Kidney (tissue), 14 donors: Measurements from ENCODE around the gene ARSA. TPM values are rescaled to one million over a fixed set of nuclear protein-coding genes. Genes with fewer than 3 reads are reported as not detected.

Experiments
- DNase-seq, 5 donors: peaks; one replicate each; pipeline ENCODE4 v3.0.0-alpha.2; 2013 to 2020
- FAIRE-seq: peaks from 2 replicates; lab custom pipeline; 2012; peaks lifted over from hg19 to GRCh38; lab: Jason Lieb, UNC
- H3K27ac ChIP-seq, 2 donors: one replicate each; pipeline ENCODE4 v1.7.0; 2013; ENCODE audit warnings: low read depth in 2 of 2, low read length in 2 of 2, inconsistent platforms in 1 of 2
- H3K27me3 ChIP-seq: one replicate; pipeline ENCODE4 v1.7.1; 2013; ENCODE audit warnings: low read length, inconsistent platforms; ENCODE audit not compliant: control insufficient read depth, insufficient read depth
- H3K36me3 ChIP-seq, 3 donors: one replicate each; pipeline versions ENCODE4 v1.7.0 to v1.7.1; 2013; ENCODE audit warnings: low read length in 3 of 3, control low read depth in 1 of 3, inconsistent platforms in 1 of 3; ENCODE audit not compliant: insufficient read depth in 3 of 3, control insufficient read depth in 2 of 3
- H3K4me1 ChIP-seq, 3 donors: one replicate each; pipeline versions ENCODE4 v1.7.0 to v1.7.1; 2013; ENCODE audit warnings: low read length in 3 of 3, inconsistent platforms in 1 of 3, low read depth in 1 of 3; ENCODE audit not compliant: control insufficient read depth in 2 of 3, insufficient read depth in 2 of 3
- H3K4me3 ChIP-seq, 3 donors: one replicate each; pipeline versions ENCODE4 v1.7.0 to v1.8.1; 2013; ENCODE audit warnings: low read length in 3 of 3, control low read depth in 1 of 3, inconsistent platforms in 1 of 3
- H3K9ac ChIP-seq, 3 donors: one replicate each; pipeline versions ENCODE4 v1.7.0 to v1.7.1; 2013; ENCODE audit warnings: low read length in 3 of 3, control low read depth in 1 of 3, inconsistent platforms in 1 of 3
- H3K9me3 ChIP-seq, 3 donors: one replicate each; pipeline versions ENCODE4 v1.7.0 to v1.7.1; 2013; ENCODE audit warnings: low read length in 3 of 3, control low read depth in 1 of 3, inconsistent platforms in 1 of 3; ENCODE audit not compliant: control insufficient read depth in 2 of 3, insufficient read depth in 1 of 3
- intact Hi-C: fragments of 100-400 bp; cut with DNase I; formaldehyde crosslinking; loops from one replicate; pipeline ENCODE4 v1.11.1; 2022
- polyA plus RNA-seq: library from polyadenylated mRNA; stranded (reverse); fragments of 350-450 nt; fragmentation: Illumina TruSeq; extraction: RNeasy Lipid Tissue Mini Kit (QIAGEN cat#74804); gene quantifications from one replicate; pipeline ENCODE4 v1.2.3, GENCODE V29; 2014; ENCODE audit warnings: low read depth, low replicate concordance; ENCODE audit not compliant: insufficient read depth
- total RNA-seq: library from RNA; stranded (reverse); fragmentation: NEBNext Ultra II Directional; extraction: Animal tissue kit (Norgen Biotek cat#: 25700); gene quantifications from one replicate; pipeline ENCODE4 v1.2.1, GENCODE V29; 2021
- TF ChIP-seq, protein P1 (sequence below): IDR thresholded peaks from 3 replicates; pipeline ENCODE4 v1.5.1; 2012; ENCODE audit warnings: mild to moderate bottlenecking, moderate library complexity, borderline replicate concordance; ENCODE audit not compliant: insufficient read depth; ENCODE audit errors: extremely low read depth
- donor health status: control.
- donor health status: control.
- donor health status: control.
- donor health status: control.
- donor health status: control.
- donor health status: DM: yes; HTN: yes; CAD: no.
- donor health status: Normal renal cell carcinoma (clear cell type).

ARSA gene
- total and polyA plus RNA-seq, 2 donors from 2014 or later = 52.8 to 53.0 TPM

DNA sequence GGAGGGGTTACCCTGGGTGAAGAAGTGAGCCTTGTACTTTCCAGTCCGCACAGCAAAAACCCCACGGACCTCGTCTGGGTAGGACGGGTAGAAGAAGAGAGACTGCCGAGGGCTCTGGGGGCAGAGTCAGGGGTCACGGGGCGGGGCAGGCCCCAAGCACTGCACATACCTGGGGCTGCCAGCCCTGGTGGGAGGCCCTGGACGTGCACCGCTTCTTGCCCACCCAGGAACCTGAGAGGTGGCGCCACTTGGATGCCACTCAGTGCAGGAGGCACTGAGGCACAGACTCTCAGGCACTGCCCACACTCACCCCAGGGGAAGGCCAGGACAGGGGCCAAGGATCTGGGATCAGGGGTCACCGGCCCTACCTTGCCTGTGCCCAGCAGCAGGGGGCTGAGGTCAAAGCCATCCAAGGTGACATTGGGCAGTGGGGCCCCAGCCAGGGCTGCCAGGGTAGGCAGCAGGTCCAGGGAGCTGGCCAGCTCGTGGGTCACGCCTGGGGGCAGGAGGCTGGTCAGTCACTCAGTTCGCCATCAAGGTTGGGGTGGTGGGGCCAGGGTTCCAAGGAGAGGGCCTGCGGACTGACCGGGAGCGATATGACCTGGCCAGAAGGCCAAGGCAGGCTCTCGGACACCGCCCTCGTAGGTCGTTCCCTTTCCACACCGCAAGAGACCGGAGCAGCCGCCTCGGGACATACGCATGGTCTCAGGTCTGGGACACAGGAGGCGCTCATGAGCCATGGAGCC, 2.2 kb downstream of the ARSA start:
- Histone ChIP-seq H3K36me3 (no peaks in the 10 kb centered on the region), H3K4me3 (no peak overlapping the region), H3K4me1 (peaks cover 7 to 29% (median 24%) of the 10 kb centered on the region in 3 donors), H3K9me3 (no peaks in the 10 kb centered on the region), H3K27ac (no peak overlapping the region), H3K27me3 (no peaks in the 10 kb centered on the region), H3K9ac (no peak overlapping the region)
- FAIRE-seq = no peak
- DNase-seq = peak in 2 of 5 donors; percentile 8 to 78
- intact Hi-C loops = no loop called here
- TF ChIP-seq, protein P1, sequence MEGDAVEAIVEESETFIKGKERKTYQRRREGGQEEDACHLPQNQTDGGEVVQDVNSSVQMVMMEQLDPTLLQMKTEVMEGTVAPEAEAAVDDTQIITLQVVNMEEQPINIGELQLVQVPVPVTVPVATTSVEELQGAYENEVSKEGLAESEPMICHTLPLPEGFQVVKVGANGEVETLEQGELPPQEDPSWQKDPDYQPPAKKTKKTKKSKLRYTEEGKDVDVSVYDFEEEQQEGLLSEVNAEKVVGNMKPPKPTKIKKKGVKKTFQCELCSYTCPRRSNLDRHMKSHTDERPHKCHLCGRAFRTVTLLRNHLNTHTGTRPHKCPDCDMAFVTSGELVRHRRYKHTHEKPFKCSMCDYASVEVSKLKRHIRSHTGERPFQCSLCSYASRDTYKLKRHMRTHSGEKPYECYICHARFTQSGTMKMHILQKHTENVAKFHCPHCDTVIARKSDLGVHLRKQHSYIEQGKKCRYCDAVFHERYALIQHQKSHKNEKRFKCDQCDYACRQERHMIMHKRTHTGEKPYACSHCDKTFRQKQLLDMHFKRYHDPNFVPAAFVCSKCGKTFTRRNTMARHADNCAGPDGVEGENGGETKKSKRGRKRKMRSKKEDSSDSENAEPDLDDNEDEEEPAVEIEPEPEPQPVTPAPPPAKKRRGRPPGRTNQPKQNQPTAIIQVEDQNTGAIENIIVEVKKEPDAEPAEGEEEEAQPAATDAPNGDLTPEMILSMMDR = no peak

DNA sequence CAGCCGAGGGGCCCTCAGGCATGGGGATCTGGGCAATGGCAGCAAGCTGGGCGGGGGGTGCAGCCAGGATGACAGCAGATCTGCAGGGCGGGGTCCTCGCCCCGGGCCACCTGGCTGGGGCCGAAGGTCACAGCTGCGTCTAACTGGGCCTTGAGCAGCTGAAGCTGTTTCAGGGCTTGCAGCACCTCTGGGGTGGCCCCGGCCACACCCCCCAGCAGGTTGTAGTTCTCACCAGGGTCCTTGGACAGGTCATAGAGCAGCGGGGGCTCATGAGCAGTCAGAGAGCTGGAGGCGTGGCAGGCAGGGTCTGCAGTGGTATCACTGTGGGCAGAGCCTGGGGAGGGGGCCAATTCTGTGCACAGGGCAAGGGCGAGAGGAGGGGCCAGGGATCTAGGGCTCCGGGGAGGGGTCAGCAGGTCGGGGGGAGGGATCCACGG, 2.8 kb downstream of the ARSA start:
- no peak for FAIRE-seq
- no peaks in the 10 kb centered on the region for H3K9me3 ChIP-seq
- intact Hi-C loops = no loop called here
- H3K27ac ChIP-seq = no peak overlapping the region
- H3K36me3 ChIP-seq = no peaks in the 10 kb centered on the region
- TF ChIP-seq, protein P1 = no peak
- peaks cover 7 to 32% (median 28%) of the 10 kb centered on the region in 3 donors for H3K4me1 ChIP-seq
- peak in 2 of 5 donors; percentile 9 to 83 for DNase-seq
- H3K9ac ChIP-seq = no peak overlapping the region
- no peak overlapping the region for H3K4me3 ChIP-seq
- H3K27me3 ChIP-seq = no peaks in the 10 kb centered on the region

DNA sequence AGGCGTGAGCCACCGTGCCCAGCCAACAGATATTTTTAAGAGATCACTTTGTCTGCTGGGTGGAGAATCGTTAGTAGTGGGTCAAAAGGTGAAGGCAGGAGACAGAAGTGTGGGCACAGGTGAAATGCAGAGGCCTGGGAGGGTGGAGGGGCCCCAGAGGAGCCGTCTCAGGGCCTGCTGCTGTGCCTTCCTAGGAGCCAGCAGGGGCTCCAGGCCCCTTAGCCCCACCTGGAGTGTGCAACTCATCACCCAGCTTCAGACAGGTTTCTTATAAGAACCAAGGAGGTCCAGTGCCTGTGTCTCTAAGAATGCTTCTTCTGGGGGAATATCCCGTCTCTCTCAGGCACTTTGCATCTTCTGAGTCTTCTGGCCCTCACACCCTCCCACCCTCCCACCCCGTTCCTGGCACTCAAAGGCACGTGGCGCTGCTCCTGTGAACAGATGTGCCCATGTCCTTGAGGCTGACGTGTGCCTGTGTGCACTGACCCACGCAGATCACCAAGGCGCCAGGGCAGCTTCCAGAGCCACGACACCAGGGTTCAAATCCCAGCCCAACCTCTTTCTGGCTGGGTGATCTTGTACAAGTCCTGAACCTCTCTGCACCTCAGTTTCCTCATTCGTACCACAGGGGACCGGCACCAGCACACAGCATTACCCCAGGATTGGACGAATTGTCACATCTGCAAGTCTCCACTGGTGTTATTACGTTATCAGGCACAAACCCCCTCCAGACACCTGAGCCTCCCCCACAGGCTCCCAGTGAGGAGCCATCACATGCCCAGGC, 3.4 kb downstream of the ARSA start:
- Histone ChIP-seq H3K9ac (no peak overlapping the region), H3K36me3 (no peaks in the 10 kb centered on the region), H3K27me3 (no peaks in the 10 kb centered on the region), H3K4me3 (no peak overlapping the region), H3K9me3 (no peaks in the 10 kb centered on the region), H3K27ac (no peak overlapping the region), H3K4me1 (peaks cover 7 to 34% (median 28%) of the 10 kb centered on the region in 3 donors)
- TF ChIP-seq, protein P1 = no peak
- intact Hi-C loops = no loop called here
- no peak for DNase-seq
- no peak for FAIRE-seq
